OCI-LY1 (cell line): ENCODE results near the gene RGS4.

Source experiments
- H2AFZ ChIP-seq: fragments of 200-600 bp; sonication (generic), shearing (Covaris generic); 2 replicates; pipeline ENCODE4 v1.6.0; 2014; ENCODE audit warnings: antibody characterized with exemption, mild to moderate bottlenecking, low read length
- H3F3A ChIP-seq: fragments of 200-600 bp; sonication (generic), shearing (Covaris generic); 2 replicates; pipeline ENCODE4 v1.6.0; 2014; ENCODE audit warnings: mild to moderate bottlenecking, antibody characterized with exemption, low read length, moderate library complexity; ENCODE audit not compliant: insufficient read depth
- H3K27ac ChIP-seq: fragments of 200-600 bp; sonication (generic); 2 replicates; pipeline ENCODE4 v1.5.1; 2014; ENCODE audit warnings: low read length, mixed run types, mild to moderate bottlenecking, low read depth; ENCODE audit not compliant: poor library complexity, severe bottlenecking
- H3K27me3 ChIP-seq: fragments of 200-600 bp; sonication (generic); 2 replicates; pipeline ENCODE4 v1.6.0; 2014; ENCODE audit warnings: antibody characterized with exemption, mild to moderate bottlenecking, low read length, moderate library complexity; ENCODE audit not compliant: insufficient read depth
- H3K36me3 ChIP-seq: fragments of 200-600 bp; sonication (generic); 2 replicates; pipeline ENCODE4 v1.6.1; 2014; ENCODE audit warnings: mild to moderate bottlenecking, antibody characterized with exemption, low read length, moderate library complexity, mixed read lengths; ENCODE audit not compliant: insufficient read depth
- H3K4me1 ChIP-seq: fragments of 200-600 bp; sonication (generic); 2 replicates; pipeline ENCODE4 v1.5.1; 2014; ENCODE audit warnings: mild to moderate bottlenecking, low read length, moderate library complexity; ENCODE audit not compliant: insufficient read depth, severe bottlenecking
- H3K4me2 ChIP-seq: fragments of 200-600 bp; sonication (generic), shearing (Covaris generic); 2 replicates; pipeline ENCODE4 v1.6.1; 2014; ENCODE audit warnings: low read length
- H3K4me3 ChIP-seq: fragments of 200-600 bp; sonication (generic); 2 replicates; pipeline ENCODE4 v1.5.1; 2014; ENCODE audit warnings: low read length, low read depth, mild to moderate bottlenecking, mixed read lengths; ENCODE audit not compliant: poor library complexity, severe bottlenecking
- H3K79me2 ChIP-seq: fragments of 200-600 bp; shearing (Covaris generic); 2 replicates; pipeline ENCODE4 v1.6.1; 2016; ENCODE audit warnings: mixed run types, low read length, mixed read lengths; ENCODE audit not compliant: insufficient read depth
- H3K9ac ChIP-seq: fragments of 200-600 bp; sonication (generic), shearing (Covaris generic); 2 replicates; pipeline ENCODE4 v1.6.1; 2014; ENCODE audit warnings: mild to moderate bottlenecking, low read length, mixed read lengths
- H3K9me2 ChIP-seq: fragments of 200-600 bp; sonication (generic), shearing (Covaris generic); 2 replicates; pipeline ENCODE4 v1.6.1; 2014; ENCODE audit warnings: low read depth, mild to moderate bottlenecking, low read length, mixed read lengths
- H3K9me3 ChIP-seq: fragments of 200-600 bp; shearing (Covaris generic); 2 replicates; pipeline ENCODE4 v1.6.1; 2014; ENCODE audit warnings: low read length, mixed read lengths
- H4K20me1 ChIP-seq: fragments of 200-600 bp; sonication (generic), shearing (Covaris generic); 2 replicates; pipeline ENCODE4 v1.6.0; 2016; ENCODE audit warnings: mild to moderate bottlenecking, low read length; ENCODE audit not compliant: insufficient read depth
- EZH2 ChIP-seq: fragments of 200-600 bp; sonication (generic), shearing (Covaris generic); IDR thresholded peaks from 2 replicates; pipeline ENCODE4 v1.8.0; 2017; ENCODE audit warnings: borderline replicate concordance, mixed run types, mild to moderate bottlenecking, antibody characterized with exemption, low read length, moderate library complexity, mixed read lengths
- TF ChIP-seq, protein P1 (sequence below): fragments of 200-600 bp; sonication (generic), shearing (Covaris generic); IDR thresholded peaks from 2 replicates; pipeline ENCODE4 v1.5.1; 2017; ENCODE audit warnings: mild to moderate bottlenecking, antibody characterized with exemption, low read length, moderate library complexity, mixed read lengths

RGS4 gene

DNA sequence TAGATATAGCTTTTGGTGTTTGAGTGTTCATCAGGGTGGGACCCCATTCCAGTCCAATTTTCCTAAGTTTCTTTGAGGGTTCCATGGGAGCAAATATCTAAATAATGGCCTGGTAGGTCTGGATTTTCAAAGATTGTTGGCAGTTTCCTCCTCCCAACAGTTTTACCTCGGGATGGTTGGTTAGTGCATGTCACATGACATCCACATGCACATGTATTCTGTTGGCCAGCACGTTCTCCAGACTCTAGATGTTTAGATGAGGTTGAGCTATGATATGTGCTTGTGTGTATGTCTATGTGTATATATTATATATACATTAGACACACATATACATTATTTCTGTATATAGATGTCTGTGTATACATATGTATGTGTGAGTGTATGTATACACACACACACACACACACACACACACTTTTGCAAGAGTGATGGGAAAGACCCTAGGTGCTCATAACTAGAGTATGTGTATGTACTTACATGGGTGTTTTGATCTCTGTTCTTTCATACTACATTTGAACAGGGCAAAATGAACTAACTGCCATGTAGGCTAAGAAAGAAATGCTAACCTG lies 5.6 kb downstream of the RGS4 start:
- Histone ChIP-seq H3K36me3 (no peaks in the 10 kb centered on the region), H3K9ac (no peak overlapping the region), H3K9me2 (no peaks in the 10 kb centered on the region), H3K4me2 (no peak overlapping the region), H3K4me1 (no peaks in the 10 kb centered on the region), H3F3A (no peaks in the 10 kb centered on the region), H4K20me1 (no peaks in the 10 kb centered on the region), H3K79me2 (no peaks in the 10 kb centered on the region), H3K9me3 (no peaks in the 10 kb centered on the region), H2AFZ (no peak overlapping the region), H3K27me3 (no peaks in the 10 kb centered on the region), H3K4me3 (no peak overlapping the region), H3K27ac (no peak overlapping the region)
- no peak for TF ChIP-seq EZH2
- TF ChIP-seq, protein P1, sequence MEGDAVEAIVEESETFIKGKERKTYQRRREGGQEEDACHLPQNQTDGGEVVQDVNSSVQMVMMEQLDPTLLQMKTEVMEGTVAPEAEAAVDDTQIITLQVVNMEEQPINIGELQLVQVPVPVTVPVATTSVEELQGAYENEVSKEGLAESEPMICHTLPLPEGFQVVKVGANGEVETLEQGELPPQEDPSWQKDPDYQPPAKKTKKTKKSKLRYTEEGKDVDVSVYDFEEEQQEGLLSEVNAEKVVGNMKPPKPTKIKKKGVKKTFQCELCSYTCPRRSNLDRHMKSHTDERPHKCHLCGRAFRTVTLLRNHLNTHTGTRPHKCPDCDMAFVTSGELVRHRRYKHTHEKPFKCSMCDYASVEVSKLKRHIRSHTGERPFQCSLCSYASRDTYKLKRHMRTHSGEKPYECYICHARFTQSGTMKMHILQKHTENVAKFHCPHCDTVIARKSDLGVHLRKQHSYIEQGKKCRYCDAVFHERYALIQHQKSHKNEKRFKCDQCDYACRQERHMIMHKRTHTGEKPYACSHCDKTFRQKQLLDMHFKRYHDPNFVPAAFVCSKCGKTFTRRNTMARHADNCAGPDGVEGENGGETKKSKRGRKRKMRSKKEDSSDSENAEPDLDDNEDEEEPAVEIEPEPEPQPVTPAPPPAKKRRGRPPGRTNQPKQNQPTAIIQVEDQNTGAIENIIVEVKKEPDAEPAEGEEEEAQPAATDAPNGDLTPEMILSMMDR, result no peak

DNA sequence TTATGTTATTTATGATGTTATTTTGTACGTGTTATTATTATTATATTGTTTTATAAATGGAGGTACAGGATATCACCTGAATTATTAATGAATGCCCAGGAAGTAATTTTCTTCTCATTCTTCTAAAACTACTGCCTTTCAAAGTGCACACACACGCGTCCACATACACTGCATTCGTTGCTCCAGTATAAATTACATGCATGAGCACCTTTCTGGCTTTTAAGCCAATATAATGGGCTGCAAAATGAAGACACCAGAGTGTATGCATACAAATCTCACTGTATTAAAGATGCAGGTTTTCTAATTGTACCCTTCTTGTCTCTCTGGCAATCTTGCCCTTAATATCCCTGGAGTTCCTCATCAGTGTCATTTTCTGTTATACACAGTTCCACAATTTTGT lies 6.9 kb downstream of the RGS4 start:
- Histone ChIP-seq H2AFZ (no peak overlapping the region), H3K79me2 (no peaks in the 10 kb centered on the region), H4K20me1 (no peaks in the 10 kb centered on the region), H3K4me1 (no peaks in the 10 kb centered on the region), H3K9ac (no peak overlapping the region), H3K9me3 (no peaks in the 10 kb centered on the region), H3K9me2 (no peaks in the 10 kb centered on the region), H3K4me3 (no peak overlapping the region), H3K36me3 (no peaks in the 10 kb centered on the region), H3F3A (no peaks in the 10 kb centered on the region), H3K27me3 (no peaks in the 10 kb centered on the region), H3K4me2 (no peak overlapping the region), H3K27ac (no peak overlapping the region)
- no peak for TF ChIP-seq EZH2
- TF ChIP-seq, protein P1, result no peak

DNA sequence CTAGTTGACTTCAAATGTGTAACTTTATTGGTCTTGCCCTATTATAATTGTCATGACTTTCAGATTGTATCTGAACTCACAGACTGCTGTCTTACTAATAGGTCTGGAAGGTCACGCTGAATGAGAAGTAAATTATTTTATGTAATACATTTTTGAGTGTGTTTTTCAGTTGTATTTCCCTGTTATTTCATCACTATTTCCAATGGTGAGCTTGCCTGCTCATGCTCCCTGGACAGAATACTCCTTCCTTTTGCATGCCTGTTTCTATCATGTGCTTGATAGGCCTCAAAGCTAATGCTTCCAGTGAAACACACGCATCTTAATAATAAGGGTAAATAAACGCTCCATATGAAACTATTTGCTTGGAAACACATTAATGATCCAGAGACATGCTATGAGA lies 7.3 kb downstream of the RGS4 start:
- Histone ChIP-seq H3K9ac (no peak overlapping the region), H2AFZ (no peak overlapping the region), H3K27ac (no peak overlapping the region), H3K9me2 (no peaks in the 10 kb centered on the region), H3K27me3 (no peaks in the 10 kb centered on the region), H3K9me3 (no peaks in the 10 kb centered on the region), H3F3A (no peaks in the 10 kb centered on the region), H4K20me1 (no peaks in the 10 kb centered on the region), H3K4me2 (no peak overlapping the region), H3K79me2 (no peaks in the 10 kb centered on the region), H3K4me3 (no peak overlapping the region), H3K36me3 (no peaks in the 10 kb centered on the region), H3K4me1 (no peaks in the 10 kb centered on the region)
- no peak for TF ChIP-seq EZH2
- TF ChIP-seq, protein P1, result no peak
